GM23248 (cell line): ENCODE measurements around the gene PRR36.
"Not testable (repeated sequence)": the region's sequence is repeated elsewhere in the genome, so short reads cannot be mapped to it uniquely, and the experiment has no call there.

Source experiments
- EZH2 ChIP-seq: fragments of 200-600 bp; sonication (generic); IDR thresholded peaks from 2 replicates; pipeline ENCODE4 v1.6.1; 2018; ENCODE audit warnings: antibody characterized with exemption, mild to moderate bottlenecking; ENCODE audit not compliant: insufficient read depth, poor library complexity, severe bottlenecking
- EZH2phosphoT487 ChIP-seq: fragments of 200-600 bp; sonication (generic); IDR thresholded peaks from 2 replicates; pipeline ENCODE4 v1.6.1; 2018; ENCODE audit warnings: antibody characterized with exemption, moderate library complexity, mild to moderate bottlenecking, low read depth; ENCODE audit not compliant: insufficient read depth

GRCh38 chr19:7893362-7894101 is 19.3 kb upstream of the PRR36 start:
- not testable (repeated sequence) for TF ChIP-seq EZH2phosphoT487, EZH2
